GM21447 (cell line): ENCODE measurements around the gene POM121L2.

ENCODE experiments used
- ATAC-seq: cut with Tn5 transposase; IDR thresholded peaks from one replicate; pipeline ENCODE4 v1.9.1; 2021; ENCODE audit not compliant: unreplicated experiment

Gene POM121L2

GRCh38 chr6:27312146-27312949, at the start of gene POM121L2:
Gene POM121L2 (minus strand): TSS chr6:27312273. CDS start chr6:27312170, 103 bp downstream.
- no peak for ATAC-seq

- ATAC-seq: no peak
Measured at GRCh38 chr6:27359231-27359630, 47.2 kb upstream of the POM121L2 start.

- ATAC-seq: no peak
Measured at GRCh38 chr6:27358786-27359185, 46.7 kb upstream of the POM121L2 start.

GRCh38 chr6:27352850-27353249, 40.8 kb upstream of the POM121L2 start:
- ATAC-seq: no peak

- ATAC-seq: no peak
Measured at GRCh38 chr6:27334141-27334540, 22.1 kb upstream of the POM121L2 start.

- ATAC-seq: no peak
Measured at GRCh38 chr6:27333642-27334040, 21.6 kb upstream of the POM121L2 start.

GRCh38 chr6:27332692-27333641, 20.9 kb upstream of the POM121L2 start:
- ATAC-seq: no peak

GRCh38 chr6:27327023-27327738, 15.1 kb upstream of the POM121L2 start:
- ATAC-seq: no peak

- ATAC-seq: no peak
Measured at GRCh38 chr6:27321901-27322300, 9.8 kb upstream of the POM121L2 start.

GRCh38 chr6:27321370-27321769, 9.3 kb upstream of the POM121L2 start:
- ATAC-seq: no peak

- ATAC-seq: no peak
Measured at GRCh38 chr6:27318973-27319372, 6.9 kb upstream of the POM121L2 start.

GRCh38 chr6:27314046-27314445, 2.0 kb upstream of the POM121L2 start:
- no peak for ATAC-seq

- ATAC-seq: no peak
Measured at GRCh38 chr6:27312950-27313271, 838 bp upstream of the POM121L2 start.

- ATAC-seq: no peak
Measured at GRCh38 chr6:27311806-27312145, 297 bp downstream of the POM121L2 start.

- no peak for ATAC-seq
Measured at GRCh38 chr6:27303613-27304272, 8.3 kb downstream of the POM121L2 start.

GRCh38 chr6:27297857-27298730, 14.0 kb downstream of the POM121L2 start:
- ATAC-seq: no peak

GRCh38 chr6:27297484-27297856, 14.6 kb downstream of the POM121L2 start:
- no peak for ATAC-seq

- no peak for ATAC-seq
Measured at GRCh38 chr6:27296106-27296783, 15.8 kb downstream of the POM121L2 start.

GRCh38 chr6:27295301-27296079, 16.6 kb downstream of the POM121L2 start:
- ATAC-seq: no peak
